Measurements from ENCODE around the gene C15orf40. TPM values are rescaled to one million over a fixed set of nuclear protein-coding genes. Genes with fewer than 3 reads are reported as not detected.
"Not testable (repeated sequence)": the region's sequence is repeated elsewhere in the genome, so short reads cannot be mapped to it uniquely, and the experiment has no call there.

Gene C15orf40
- total and polyA plus RNA-seq, 4 donors, result 15.0 to 27.9 (median 15.9) TPM

DNA sequence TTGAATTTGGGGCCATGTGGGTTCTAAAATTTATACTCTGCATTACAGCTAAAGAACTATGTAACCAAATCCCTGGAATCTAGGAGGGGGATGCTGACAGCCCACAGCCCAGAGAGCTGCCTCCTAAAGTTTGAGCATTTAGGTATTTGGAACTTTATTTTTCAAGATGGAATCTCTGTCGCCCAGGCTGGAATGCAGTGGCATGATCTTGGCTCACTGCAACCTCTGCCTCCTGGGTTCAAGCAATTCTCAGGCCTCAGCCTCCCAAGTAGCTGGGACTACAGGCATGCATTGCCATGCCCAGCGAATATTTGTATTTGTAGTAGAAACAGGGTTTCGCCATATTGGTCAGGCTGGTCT, 10.8 kb downstream of the C15orf40 start:
- H3K27me3 ChIP-seq (ENCODE audit: control insufficient read depth in 1 of 2, insufficient read depth in 2 of 2, low read length in 1 of 2); ATAC-seq (ENCODE audit: low FRiP score); H3K9me3 ChIP-seq (ENCODE audit: control insufficient read depth, low read length); H3K36me3 ChIP-seq (ENCODE audit: control insufficient read depth in 1 of 2, insufficient read depth in 2 of 2, low read length in 1 of 2); H3K27ac ChIP-seq (ENCODE audit: low read depth in 1 of 2, low read length in 2 of 2); DNase-seq; H3K4me3 ChIP-seq (ENCODE audit: low read length in 2 of 2); H3K4me1 ChIP-seq (ENCODE audit: control insufficient read depth in 1 of 2, insufficient read depth in 2 of 2, low read length in 2 of 2): not testable (repeated sequence)
- intact Hi-C loops (cut with DNase I), result loop anchor here (5.0 to 10.0 kb wide), 4 partner anchors 104 to 456 kb away; partner anchors contain the start of genes HDGFL3 (in 1 of the 2), RPS17 (in 1 of the 2) and TM6SF1 (in 1 of the 2)
- WGBS, 2 donors, result 84 to 87% methylated on average over 3 of the region's 3 CpGs

DNA sequence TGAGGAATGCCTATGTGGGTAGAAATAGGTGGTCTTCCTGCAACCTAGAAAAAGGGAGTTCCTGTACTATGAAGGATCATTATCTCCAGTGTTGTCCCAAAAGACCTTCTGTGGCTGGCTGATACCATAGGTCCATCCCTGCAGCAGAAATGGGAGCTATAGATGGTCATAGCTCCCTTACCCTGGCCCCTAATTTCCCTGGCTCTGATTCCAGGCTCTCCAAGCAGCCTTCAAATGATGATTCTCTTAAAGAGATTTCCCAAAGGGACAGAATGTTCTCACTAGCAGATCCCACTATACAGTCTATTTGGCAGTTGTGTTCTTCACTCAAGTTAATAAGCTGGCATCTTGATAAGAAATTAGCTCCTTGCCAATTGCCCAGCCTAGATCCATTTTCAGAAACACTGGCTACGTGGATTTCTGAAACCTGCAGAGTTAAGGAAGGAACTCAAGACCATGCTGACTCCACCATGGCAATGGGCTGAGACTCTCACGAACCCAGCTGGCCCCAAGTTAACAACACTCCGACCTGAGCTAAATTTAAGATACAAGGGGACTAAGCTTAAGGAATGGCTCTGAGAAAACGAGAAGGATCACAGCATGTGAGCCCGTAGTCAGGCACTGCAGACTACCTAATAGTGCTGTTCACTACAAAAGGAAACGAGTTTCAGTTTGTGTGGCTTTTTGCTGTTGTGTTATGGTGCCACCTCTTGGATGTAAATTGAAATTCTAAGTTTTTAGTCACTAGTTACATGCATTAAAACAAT, 11.4 kb downstream of the C15orf40 start:
- WGBS, 2 donors, result 1 to 3% methylated on average over 6 of the region's 6 CpGs
- Histone ChIP-seq H3K27me3 (ENCODE audit: control insufficient read depth in 1 of 2, insufficient read depth in 2 of 2, low read length in 1 of 2) (no peaks in the 10 kb centered on the region), H3K9me3 (ENCODE audit: control insufficient read depth, low read length) (no peaks in the 10 kb centered on the region), H3K36me3 (ENCODE audit: control insufficient read depth in 1 of 2, insufficient read depth in 2 of 2, low read length in 1 of 2) (no peaks in the 10 kb centered on the region), H3K4me1 (ENCODE audit: control insufficient read depth in 1 of 2, insufficient read depth in 2 of 2, low read length in 2 of 2) (peaks cover 0 to 3% of the 10 kb centered on the region in 2 donors), H3K4me3 (ENCODE audit: low read length in 2 of 2) (no peak overlapping the region), H3K27ac (ENCODE audit: low read depth in 1 of 2, low read length in 2 of 2) (no peak overlapping the region)
- intact Hi-C loops (cut with DNase I), result loop anchor here (5.0 to 10.0 kb wide), 4 partner anchors 105 to 455 kb away; partner anchors contain the start of genes HDGFL3 (in 1 of the 2), RPS17 (in 1 of the 2) and TM6SF1 (in 1 of the 2)
- ATAC-seq (ENCODE audit: low FRiP score) (peak; percentile 77), DNase-seq (no peak)

DNA sequence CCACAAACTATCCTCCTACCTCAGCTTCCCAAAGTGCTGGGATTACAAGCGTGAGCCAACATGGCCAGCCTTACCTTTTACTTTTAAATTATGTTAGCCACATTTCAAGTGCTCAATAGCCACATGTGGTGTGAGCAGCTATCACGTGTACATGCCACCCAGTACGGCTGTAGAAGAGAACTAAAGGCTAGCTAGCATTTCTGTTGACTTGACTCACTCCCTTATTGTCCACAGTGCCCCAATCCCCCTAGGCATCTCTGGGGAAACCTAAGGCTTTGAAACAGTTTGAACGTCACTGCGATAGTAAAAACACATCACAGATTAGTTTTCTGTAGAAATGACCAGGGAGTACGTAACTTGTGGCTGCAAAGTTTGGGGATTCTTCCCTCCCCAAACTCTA, 12.0 kb downstream of the C15orf40 start:
- H3K27ac ChIP-seq (ENCODE audit: low read depth in 1 of 2, low read length in 2 of 2), result no peak overlapping the region
- no peak for DNase-seq
- WGBS, 2 donors, result 68 to 81% methylated on average over 6 of the region's 6 CpGs
- no peak overlapping the region for H3K4me3 ChIP-seq (ENCODE audit: low read length in 2 of 2)
- H3K36me3 ChIP-seq (ENCODE audit: control insufficient read depth in 1 of 2, insufficient read depth in 2 of 2, low read length in 1 of 2), result no peaks in the 10 kb centered on the region
- peaks cover 0 to 3% of the 10 kb centered on the region in 2 donors for H3K4me1 ChIP-seq (ENCODE audit: control insufficient read depth in 1 of 2, insufficient read depth in 2 of 2, low read length in 2 of 2)
- intact Hi-C loops (cut with DNase I), result no loop called here
- no peaks in the 10 kb centered on the region for H3K9me3 ChIP-seq (ENCODE audit: control insufficient read depth, low read length)
- ATAC-seq (ENCODE audit: low FRiP score), result no peak
- H3K27me3 ChIP-seq (ENCODE audit: control insufficient read depth in 1 of 2, insufficient read depth in 2 of 2, low read length in 1 of 2), result no peaks in the 10 kb centered on the region

DNA sequence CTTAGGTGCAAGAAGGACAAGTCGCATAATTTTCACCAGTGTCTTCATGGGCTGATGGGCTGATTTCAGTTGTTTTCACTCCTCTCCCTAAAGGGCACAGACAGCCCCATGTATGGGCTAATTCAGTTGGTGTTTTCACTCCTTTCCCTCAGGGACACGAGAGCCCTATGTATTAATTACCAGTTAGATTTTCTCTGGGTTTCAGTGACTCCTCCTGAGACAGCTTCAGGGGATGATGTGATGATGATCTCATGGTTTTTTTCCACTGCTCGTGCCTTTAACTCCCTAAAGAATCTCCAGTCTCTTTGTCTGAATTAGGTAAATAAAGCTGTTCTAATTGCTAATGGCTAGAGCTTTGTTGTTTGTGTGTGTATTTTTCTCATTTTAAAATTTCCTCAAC, 15.5 kb downstream of the C15orf40 start:
- Histone ChIP-seq H3K27ac (ENCODE audit: low read depth in 1 of 2, low read length in 2 of 2) (no peak overlapping the region), H3K4me1 (ENCODE audit: control insufficient read depth in 1 of 2, insufficient read depth in 2 of 2, low read length in 2 of 2) (peaks cover 0 to 3% of the 10 kb centered on the region in 2 donors), H3K9me3 (ENCODE audit: control insufficient read depth, low read length) (no peaks in the 10 kb centered on the region), H3K4me3 (ENCODE audit: low read length in 2 of 2) (no peak overlapping the region), H3K36me3 (ENCODE audit: control insufficient read depth in 1 of 2, insufficient read depth in 2 of 2, low read length in 1 of 2) (no peaks in the 10 kb centered on the region), H3K27me3 (ENCODE audit: control insufficient read depth in 1 of 2, insufficient read depth in 2 of 2, low read length in 1 of 2) (no peaks in the 10 kb centered on the region)
- ATAC-seq (ENCODE audit: low FRiP score) (no peak), DNase-seq (no peak)
- 65 to 67% methylated on average over 3 of the region's 3 CpGs for WGBS, 2 donors
- intact Hi-C loops (cut with DNase I), result no loop called here

DNA sequence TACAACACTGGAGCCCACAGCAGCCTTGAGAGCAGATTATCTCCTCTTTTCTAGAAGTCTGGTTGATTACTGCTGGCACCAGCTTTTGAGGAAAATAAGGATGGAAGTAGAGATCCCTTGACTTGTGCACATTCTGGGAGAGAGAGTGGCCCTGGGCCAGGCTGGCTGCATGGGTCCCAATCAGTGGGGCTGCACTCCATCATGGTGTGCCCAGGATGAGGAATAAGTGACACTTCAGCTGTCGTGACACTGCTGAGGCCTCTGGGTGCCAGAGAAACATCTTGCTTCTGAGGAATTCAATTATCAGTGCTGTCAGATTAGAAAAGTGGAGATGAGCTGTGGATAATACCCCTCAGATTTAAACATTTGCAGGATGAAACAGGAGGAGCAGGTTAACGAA, 16.4 kb downstream of the C15orf40 start:
- WGBS, 2 donors, result 83 to 86% methylated on average over 2 of the region's 2 CpGs
- Histone ChIP-seq H3K36me3 (ENCODE audit: control insufficient read depth in 1 of 2, insufficient read depth in 2 of 2, low read length in 1 of 2) (no peaks in the 10 kb centered on the region), H3K27ac (ENCODE audit: low read depth in 1 of 2, low read length in 2 of 2) (no peak overlapping the region), H3K4me3 (ENCODE audit: low read length in 2 of 2) (no peak overlapping the region), H3K4me1 (ENCODE audit: control insufficient read depth in 1 of 2, insufficient read depth in 2 of 2, low read length in 2 of 2) (peaks cover 0 to 2% of the 10 kb centered on the region in 2 donors), H3K9me3 (ENCODE audit: control insufficient read depth, low read length) (no peaks in the 10 kb centered on the region), H3K27me3 (ENCODE audit: control insufficient read depth in 1 of 2, insufficient read depth in 2 of 2, low read length in 1 of 2) (no peaks in the 10 kb centered on the region)
- intact Hi-C loops (cut with DNase I), result no loop called here
- no peak for ATAC-seq (ENCODE audit: low FRiP score)
- no peak for DNase-seq

DNA sequence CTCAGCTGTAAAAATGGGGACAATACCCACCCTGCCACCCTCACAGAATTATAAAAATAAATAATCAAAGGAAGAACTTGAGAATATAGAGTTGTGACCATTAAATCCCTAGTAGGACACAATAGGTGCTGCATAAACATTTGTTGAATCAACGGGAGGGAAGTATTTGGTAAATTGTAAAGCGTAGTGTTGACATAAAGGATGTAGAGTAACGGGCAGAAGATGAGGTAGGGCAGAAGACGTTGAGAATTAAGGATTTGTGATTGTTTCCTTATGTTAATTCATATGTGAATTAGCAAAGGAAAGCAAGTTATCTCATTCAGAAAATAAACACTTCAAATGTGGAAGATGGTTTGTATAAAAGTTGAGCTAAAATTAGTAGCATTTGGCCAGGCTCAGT, 18.3 kb downstream of the C15orf40 start:
- Histone ChIP-seq H3K4me3 (ENCODE audit: low read length in 2 of 2) (no peak overlapping the region), H3K27ac (ENCODE audit: low read depth in 1 of 2, low read length in 2 of 2) (no peak overlapping the region), H3K36me3 (ENCODE audit: control insufficient read depth in 1 of 2, insufficient read depth in 2 of 2, low read length in 1 of 2) (no peaks in the 10 kb centered on the region), H3K9me3 (ENCODE audit: control insufficient read depth, low read length) (no peaks in the 10 kb centered on the region), H3K27me3 (ENCODE audit: control insufficient read depth in 1 of 2, insufficient read depth in 2 of 2, low read length in 1 of 2) (no peaks in the 10 kb centered on the region), H3K4me1 (ENCODE audit: control insufficient read depth in 1 of 2, insufficient read depth in 2 of 2, low read length in 2 of 2) (no peaks in the 10 kb centered on the region)
- ATAC-seq (ENCODE audit: low FRiP score) (no peak), DNase-seq (no peak)
- 70 to 72% methylated on average over 4 of the region's 4 CpGs for WGBS, 2 donors
- intact Hi-C loops (cut with DNase I), result no loop called here

DNA sequence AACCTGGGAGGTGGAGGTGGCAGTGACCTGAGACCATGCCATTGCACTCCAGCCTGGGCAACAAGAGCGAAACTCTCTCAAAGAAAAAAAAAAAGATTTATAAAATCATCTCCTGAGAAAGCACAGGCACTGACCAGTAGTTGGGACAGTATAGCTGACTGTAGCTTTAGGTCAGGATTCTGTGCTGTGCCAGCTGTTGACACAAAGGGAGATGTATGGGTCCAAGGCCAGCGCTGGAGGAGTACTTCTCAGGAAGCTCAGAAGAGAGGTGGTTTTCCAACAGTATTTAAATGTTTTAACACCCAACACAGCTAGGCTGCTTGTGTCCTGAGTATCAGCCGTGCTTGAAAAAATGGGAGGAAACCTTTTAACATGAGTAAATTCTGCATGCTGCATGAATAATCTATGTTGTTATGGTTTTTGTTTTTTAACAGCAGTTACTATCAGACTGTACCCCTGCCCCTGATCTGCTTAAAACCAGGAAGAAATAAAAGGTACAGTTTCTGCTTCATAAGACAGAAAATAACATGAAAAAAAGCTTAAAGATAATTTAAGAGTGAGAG, 18.9 kb downstream of the C15orf40 start:
- Histone ChIP-seq H3K27me3 (ENCODE audit: control insufficient read depth in 1 of 2, insufficient read depth in 2 of 2, low read length in 1 of 2) (no peaks in the 10 kb centered on the region), H3K4me1 (ENCODE audit: control insufficient read depth in 1 of 2, insufficient read depth in 2 of 2, low read length in 2 of 2) (no peaks in the 10 kb centered on the region), H3K4me3 (ENCODE audit: low read length in 2 of 2) (no peak overlapping the region), H3K36me3 (ENCODE audit: control insufficient read depth in 1 of 2, insufficient read depth in 2 of 2, low read length in 1 of 2) (no peaks in the 10 kb centered on the region), H3K27ac (ENCODE audit: low read depth in 1 of 2, low read length in 2 of 2) (no peak overlapping the region), H3K9me3 (ENCODE audit: control insufficient read depth, low read length) (no peaks in the 10 kb centered on the region)
- no peak for ATAC-seq (ENCODE audit: low FRiP score)
- WGBS, 2 donors, result 80 to 83% methylated on average over 3 of the region's 3 CpGs
- no peak for DNase-seq
- intact Hi-C loops (cut with DNase I), result no loop called here

DNA sequence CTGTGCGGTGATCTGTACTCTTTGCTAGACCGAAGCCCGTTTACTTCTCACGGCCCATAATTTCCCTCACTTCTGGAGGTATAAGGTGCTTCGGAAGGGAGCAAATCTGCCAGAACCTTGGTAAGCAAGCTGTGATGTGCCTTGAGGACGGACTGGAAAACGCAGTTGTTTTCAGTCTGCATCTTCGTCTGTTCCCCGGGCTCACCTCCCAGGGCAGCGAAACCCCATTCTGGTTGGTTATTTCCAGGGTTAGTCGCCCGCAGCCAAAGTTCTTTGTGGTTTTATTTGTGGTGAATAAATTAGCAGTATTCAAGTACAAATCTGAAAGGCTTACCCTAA, 25.0 kb downstream of the C15orf40 start:
- Histone ChIP-seq H3K4me3 (ENCODE audit: low read length in 2 of 2) (peak overlapping the region; percentile 51 to 90), H3K9me3 (ENCODE audit: control insufficient read depth, low read length) (no peaks in the 10 kb centered on the region), H3K27ac (ENCODE audit: low read depth in 1 of 2, low read length in 2 of 2) (peak overlapping the region in 1 of 2 donors; percentile 5), H3K4me1 (ENCODE audit: control insufficient read depth in 1 of 2, insufficient read depth in 2 of 2, low read length in 2 of 2) (no peaks in the 10 kb centered on the region), H3K36me3 (ENCODE audit: control insufficient read depth in 1 of 2, insufficient read depth in 2 of 2, low read length in 1 of 2) (no peaks in the 10 kb centered on the region), H3K27me3 (ENCODE audit: control insufficient read depth in 1 of 2, insufficient read depth in 2 of 2, low read length in 1 of 2) (no peaks in the 10 kb centered on the region)
- ATAC-seq (ENCODE audit: low FRiP score) (no peak), DNase-seq (no peak)
- WGBS, 2 donors, result 0% methylated on average over 12 of the region's 12 CpGs
- intact Hi-C loops (cut with DNase I), result loop anchor here (2.0 to 5.0 kb wide), 2 partner anchors 24 to 444 kb away; partner anchors contain the start of genes C15orf40 (in 1 of the 2) and RPS17 (in 1 of the 2)
